ENCODE measurements around the gene CFAP20. TPM values are rescaled to one million over a fixed set of nuclear protein-coding genes. Genes with fewer than 3 reads are reported as not detected.

The CFAP20 gene
- total RNA-seq, 1 experiment from 2014 or later: 59.7 TPM

GRCh38 chr16:58070585-58070984 lies 58.6 kb downstream of the CFAP20 start (continued):
- TF ChIP-seq CTCF (IDR thresholded peaks at IDR 0.05 in 2 of 3, conservative IDR thresholded peaks at IDR 0.05 in 1 of 3; ENCODE audit: borderline replicate concordance in 1 of 3, insufficient read depth in 1 of 3, low read depth in 2 of 3, low read length in 2 of 3) (no peak), JUND (IDR thresholded peaks at IDR 0.05) (no peak), ELF1 (IDR thresholded peaks at IDR 0.05; ENCODE audit: borderline replicate concordance, low read depth) (no peak), FOSL1 (IDR thresholded peaks at IDR 0.05; ENCODE audit: low read depth) (no peak), CEBPB (IDR thresholded peaks at IDR 0.05; ENCODE audit: low read depth) (no peak), EZH2 (IDR thresholded peaks at IDR 0.05) (no peak), ZNF274 (IDR thresholded peaks at IDR 0.05; ENCODE audit: low read depth, low read length) (no peak), SP1 (IDR thresholded peaks at IDR 0.05; ENCODE audit: low read depth) (no peak), POLR2A (IDR thresholded peaks at IDR 0.05; ENCODE audit: borderline replicate concordance, extremely low read depth, insufficient read depth, insufficient read length) (no peak), TCF7L2 (IDR thresholded peaks at IDR 0.05; ENCODE audit: borderline replicate concordance, extremely low read depth, insufficient read depth, insufficient read length) (no peak)
- TF ChIP-seq, protein P1, sequence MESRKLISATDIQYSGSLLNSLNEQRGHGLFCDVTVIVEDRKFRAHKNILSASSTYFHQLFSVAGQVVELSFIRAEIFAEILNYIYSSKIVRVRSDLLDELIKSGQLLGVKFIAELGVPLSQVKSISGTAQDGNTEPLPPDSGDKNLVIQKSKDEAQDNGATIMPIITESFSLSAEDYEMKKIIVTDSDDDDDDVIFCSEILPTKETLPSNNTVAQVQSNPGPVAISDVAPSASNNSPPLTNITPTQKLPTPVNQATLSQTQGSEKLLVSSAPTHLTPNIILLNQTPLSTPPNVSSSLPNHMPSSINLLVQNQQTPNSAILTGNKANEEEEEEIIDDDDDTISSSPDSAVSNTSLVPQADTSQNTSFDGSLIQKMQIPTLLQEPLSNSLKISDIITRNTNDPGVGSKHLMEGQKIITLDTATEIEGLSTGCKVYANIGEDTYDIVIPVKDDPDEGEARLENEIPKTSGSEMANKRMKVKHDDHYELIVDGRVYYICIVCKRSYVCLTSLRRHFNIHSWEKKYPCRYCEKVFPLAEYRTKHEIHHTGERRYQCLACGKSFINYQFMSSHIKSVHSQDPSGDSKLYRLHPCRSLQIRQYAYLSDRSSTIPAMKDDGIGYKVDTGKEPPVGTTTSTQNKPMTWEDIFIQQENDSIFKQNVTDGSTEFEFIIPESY (IDR thresholded peaks at IDR 0.05; ENCODE audit: extremely low read depth, insufficient replicate concordance, low read length): no peak

Other genes starting within 250 kb of the CFAP20 start
- gene CNGB1, start 158.3 kb downstream of the CFAP20 start, total RNA-seq (2021; ENCODE audit: unreplicated experiment): not detected
- gene ZNF319, start 128.7 kb downstream of the CFAP20 start, total RNA-seq (2021; ENCODE audit: unreplicated experiment): 7.1 TPM
- 73.1 TPM for gene USB1, start 128.0 kb downstream of the CFAP20 start, total RNA-seq (2021; ENCODE audit: unreplicated experiment)
- gene MMP15, start 103.6 kb downstream of the CFAP20 start, total RNA-seq (2021; ENCODE audit: unreplicated experiment): 38.5 TPM
- gene CSNK2A2, start 68.7 kb upstream of the CFAP20 start, total RNA-seq (2021; ENCODE audit: unreplicated experiment): 97.7 TPM
- not detected for gene PRSS54, start 165.6 kb upstream of the CFAP20 start, total RNA-seq (2021; ENCODE audit: unreplicated experiment)

Data from HCT116 (cell line).